Loucy (cell line): ENCODE measurements around the gene NAT16.

Source experiments
- H2AFZ ChIP-seq: fragments of 200-600 bp; sonication (generic); 2 replicates; pipeline ENCODE4 v1.6.0; 2016; ENCODE audit warnings: antibody characterized with exemption, mild to moderate bottlenecking, low read length, moderate library complexity
- H3F3A ChIP-seq: fragments of 200-600 bp; 2 replicates; pipeline ENCODE4 v1.6.0; 2016; ENCODE audit warnings: antibody characterized with exemption, low read depth, mild to moderate bottlenecking
- H3K27me3 ChIP-seq: fragments of 200-600 bp; sonication (generic); 2 replicates; pipeline ENCODE4 v1.6.1; 2014; ENCODE audit warnings: low read length, mild to moderate bottlenecking; ENCODE audit not compliant: insufficient read depth, poor library complexity, severe bottlenecking
- H3K36me3 ChIP-seq: fragments of 200-600 bp; sonication (generic); 2 replicates; pipeline ENCODE4 v1.6.1; 2016; ENCODE audit warnings: low read length; ENCODE audit not compliant: insufficient read depth
- H3K4me1 ChIP-seq: fragments of 200-600 bp; sonication (generic); 2 replicates; pipeline ENCODE4 v1.5.1; 2014; ENCODE audit warnings: low read length, mild to moderate bottlenecking; ENCODE audit not compliant: insufficient read depth, poor library complexity, severe bottlenecking
- H3K4me2 ChIP-seq: fragments of 200-600 bp; sonication (generic); 2 replicates; pipeline ENCODE4 v1.6.0; 2014; ENCODE audit warnings: antibody characterized with exemption, low read length, low read depth, mild to moderate bottlenecking; ENCODE audit not compliant: poor library complexity, severe bottlenecking
- H3K4me3 ChIP-seq: fragments of 200-600 bp; sonication (generic); 2 replicates; pipeline ENCODE4 v1.5.1; 2014; ENCODE audit warnings: low read length, mild to moderate bottlenecking, mixed read lengths; ENCODE audit not compliant: poor library complexity, severe bottlenecking
- H3K79me2 ChIP-seq: fragments of 200-600 bp; sonication (generic); 2 replicates; pipeline ENCODE4 v1.6.1; 2014; ENCODE audit warnings: low read length; ENCODE audit not compliant: insufficient read depth
- H3K9ac ChIP-seq: fragments of 200-600 bp; sonication (generic); 2 replicates; pipeline ENCODE4 v1.6.0; 2014; ENCODE audit warnings: mild to moderate bottlenecking, low read depth, low read length, moderate library complexity; ENCODE audit not compliant: poor library complexity, severe bottlenecking
- H3K9me2 ChIP-seq: fragments of 200-600 bp; sonication (generic); replicated peaks from 2 replicates; pipeline ENCODE4 v1.6.1; 2016; ENCODE audit warnings: low read depth, low read length, mixed read lengths
- H3K9me3 ChIP-seq: fragments of 200-600 bp; sonication (generic); 2 replicates; pipeline ENCODE4 v1.6.1; 2014; ENCODE audit warnings: mild to moderate bottlenecking, antibody characterized with exemption, low read length, low read depth; ENCODE audit not compliant: insufficient read depth
- H4K20me1 ChIP-seq: fragments of 200-600 bp; sonication (generic); 2 replicates; pipeline ENCODE4 v1.6.0; 2014; ENCODE audit warnings: antibody characterized with exemption, low read length, mild to moderate bottlenecking; ENCODE audit not compliant: insufficient read depth, poor library complexity, severe bottlenecking
- EZH2phosphoT487 ChIP-seq: fragments of 200-600 bp; IDR thresholded peaks from 2 replicates; pipeline ENCODE4 v1.6.1; 2018; ENCODE audit warnings: antibody characterized with exemption, mild to moderate bottlenecking, moderate library complexity, borderline replicate concordance
- TF ChIP-seq, protein P1 (sequence below): fragments of 200-600 bp; sonication (generic); conservative IDR thresholded peaks from 2 replicates; pipeline ENCODE4 v1.5.1; 2014; ENCODE audit warnings: mild to moderate bottlenecking, antibody characterized with exemption, low read length

NAT16 gene

GRCh38 chr7:101179117-101179516 lies 976 bp downstream of the NAT16 start:
- no peaks in the 10 kb centered on the region for H3K9me2 ChIP-seq
- no peak overlapping the region for H2AFZ ChIP-seq
- no peaks in the 10 kb centered on the region for H3K36me3 ChIP-seq
- no peak overlapping the region for H3K4me2 ChIP-seq
- H3K9me3 ChIP-seq = no peaks in the 10 kb centered on the region
- no peak overlapping the region for H3K4me3 ChIP-seq
- H3K27me3 ChIP-seq = no peaks in the 10 kb centered on the region
- H3K9ac ChIP-seq = no peak overlapping the region
- TF ChIP-seq, protein P1, sequence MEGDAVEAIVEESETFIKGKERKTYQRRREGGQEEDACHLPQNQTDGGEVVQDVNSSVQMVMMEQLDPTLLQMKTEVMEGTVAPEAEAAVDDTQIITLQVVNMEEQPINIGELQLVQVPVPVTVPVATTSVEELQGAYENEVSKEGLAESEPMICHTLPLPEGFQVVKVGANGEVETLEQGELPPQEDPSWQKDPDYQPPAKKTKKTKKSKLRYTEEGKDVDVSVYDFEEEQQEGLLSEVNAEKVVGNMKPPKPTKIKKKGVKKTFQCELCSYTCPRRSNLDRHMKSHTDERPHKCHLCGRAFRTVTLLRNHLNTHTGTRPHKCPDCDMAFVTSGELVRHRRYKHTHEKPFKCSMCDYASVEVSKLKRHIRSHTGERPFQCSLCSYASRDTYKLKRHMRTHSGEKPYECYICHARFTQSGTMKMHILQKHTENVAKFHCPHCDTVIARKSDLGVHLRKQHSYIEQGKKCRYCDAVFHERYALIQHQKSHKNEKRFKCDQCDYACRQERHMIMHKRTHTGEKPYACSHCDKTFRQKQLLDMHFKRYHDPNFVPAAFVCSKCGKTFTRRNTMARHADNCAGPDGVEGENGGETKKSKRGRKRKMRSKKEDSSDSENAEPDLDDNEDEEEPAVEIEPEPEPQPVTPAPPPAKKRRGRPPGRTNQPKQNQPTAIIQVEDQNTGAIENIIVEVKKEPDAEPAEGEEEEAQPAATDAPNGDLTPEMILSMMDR = no peak
- TF ChIP-seq EZH2phosphoT487 = no peak
- no peaks in the 10 kb centered on the region for H3K4me1 ChIP-seq
- no peaks in the 10 kb centered on the region for H4K20me1 ChIP-seq
- no peaks in the 10 kb centered on the region for H3K79me2 ChIP-seq
- H3F3A ChIP-seq = no peaks in the 10 kb centered on the region

GRCh38 chr7:101177644-101178043 lies 2.4 kb downstream of the NAT16 start:
- Histone ChIP-seq H3K4me1 (no peaks in the 10 kb centered on the region), H3K4me2 (no peak overlapping the region), H2AFZ (no peak overlapping the region), H3K27me3 (no peaks in the 10 kb centered on the region), H3F3A (no peaks in the 10 kb centered on the region), H3K9me2 (no peaks in the 10 kb centered on the region), H4K20me1 (no peaks in the 10 kb centered on the region), H3K79me2 (no peaks in the 10 kb centered on the region), H3K4me3 (no peak overlapping the region), H3K9me3 (no peaks in the 10 kb centered on the region), H3K36me3 (no peaks in the 10 kb centered on the region), H3K9ac (no peak overlapping the region)
- TF ChIP-seq EZH2phosphoT487 = no peak
- TF ChIP-seq, protein P1 = no peak

- Histone ChIP-seq H4K20me1 (no peaks in the 10 kb centered on the region), H3K9me2 (no peaks in the 10 kb centered on the region), H3K9me3 (no peaks in the 10 kb centered on the region), H3F3A (no peaks in the 10 kb centered on the region), H3K4me1 (peaks cover 13% of the 10 kb centered on the region), H3K9ac (no peak overlapping the region), H3K36me3 (no peaks in the 10 kb centered on the region), H3K4me2 (no peak overlapping the region), H3K4me3 (no peak overlapping the region), H2AFZ (no peak overlapping the region), H3K79me2 (no peaks in the 10 kb centered on the region), H3K27me3 (no peaks in the 10 kb centered on the region)
- no peak for TF ChIP-seq EZH2phosphoT487
- TF ChIP-seq, protein P1 = no peak
Observed at GRCh38 chr7:101175664-101176063, 4.4 kb downstream of the NAT16 start.
